Activated CD4-positive, alpha-beta memory T cell treated with anti-CD3 and anti-CD28 coated beads for 36 hours (primary cell): ENCODE measurements around the gene SWAP70. TPM values are rescaled to one million over a fixed set of nuclear protein-coding genes. Genes with fewer than 3 reads are reported as not detected.

Experiments
- CTCF ChIA-PET: fragments of 350-600 bp; sonication (Branson Sonifier 250); formaldehyde crosslinking; loops from one replicate; lab custom pipeline; 2021; ENCODE audit warnings: antibody characterized with exemption, inconsistent platforms; lab: Charles Lee
- POLR2A ChIA-PET: fragments of 350-600 bp; sonication (Branson Sonifier 250); formaldehyde crosslinking; loops from one replicate; lab custom pipeline; 2021; ENCODE audit warnings: antibody characterized with exemption; lab: Charles Lee
- DNase-seq: peaks from one replicate; pipeline ENCODE4 v3.0.0-alpha.2; 2020
- H3K27ac Mint-ChIP-seq: one replicate; pipeline ENCODE4 v1.8.0; 2021; ENCODE audit warnings: mixed read lengths
- H3K27me3 Mint-ChIP-seq: one replicate; pipeline ENCODE4 v1.8.0; 2021; ENCODE audit warnings: mixed read lengths
- H3K36me3 Mint-ChIP-seq: one replicate; pipeline ENCODE4 v1.8.0; 2021; ENCODE audit warnings: mixed read lengths
- H3K4me1 Mint-ChIP-seq: one replicate; pipeline ENCODE4 v1.8.0; 2021; ENCODE audit warnings: low read depth, mixed read lengths
- H3K4me3 Mint-ChIP-seq: one replicate; pipeline ENCODE4 v1.8.0; 2021; ENCODE audit warnings: mild to moderate bottlenecking, mixed read lengths
- H3K9me3 Mint-ChIP-seq: one replicate; pipeline ENCODE4 v1.8.0; 2021; ENCODE audit warnings: mixed read lengths
- intact Hi-C: fragments of 100-400 bp; cut with micrococcal nuclease; formaldehyde crosslinking; loops from one replicate; pipeline ENCODE4 v1.15.1; 2023
- total RNA-seq, 2 experiments: library from RNA; stranded (reverse); gene quantifications; one replicate each; pipeline ENCODE4 v1.2.3, GENCODE V29; 2021

Gene SWAP70
- total RNA-seq, 2 experiments from 2014 or later = 7.7 to 8.6 TPM

GRCh38 chr11:9626496-9627394, 37.1 kb upstream of the SWAP70 start:
- intact Hi-C loops = no loop called here
- CTCF ChIA-PET = no interaction called here
- POLR2A ChIA-PET = no interaction called here
- H3K27ac Mint-ChIP-seq = no peak overlapping the region
- no peaks in the 10 kb centered on the region for H3K4me1 Mint-ChIP-seq
- DNase-seq = no peak
- H3K27me3 Mint-ChIP-seq = no peaks in the 10 kb centered on the region
- no peak overlapping the region for H3K4me3 Mint-ChIP-seq
- no peaks in the 10 kb centered on the region for H3K36me3 Mint-ChIP-seq
- H3K9me3 Mint-ChIP-seq = no peaks in the 10 kb centered on the region

- Mint-ChIP-seq H3K4me3 (no peak overlapping the region), H3K27ac (no peak overlapping the region), H3K9me3 (peaks cover 8% of the 10 kb centered on the region), H3K27me3 (no peaks in the 10 kb centered on the region), H3K4me1 (no peaks in the 10 kb centered on the region), H3K36me3 (no peaks in the 10 kb centered on the region)
- intact Hi-C loops = no loop called here
- DNase-seq = no peak
- ChIA-PET POLR2A (no interaction called here), CTCF (interaction anchor here (0.5 to 0.7 kb wide), 2 partner anchors 16 to 167 kb away, joined by 3 read pairs; no protein-coding TSS in a partner anchor)
Measured at GRCh38 chr11:9629064-9629463, 34.8 kb upstream of the SWAP70 start.

DNA sequence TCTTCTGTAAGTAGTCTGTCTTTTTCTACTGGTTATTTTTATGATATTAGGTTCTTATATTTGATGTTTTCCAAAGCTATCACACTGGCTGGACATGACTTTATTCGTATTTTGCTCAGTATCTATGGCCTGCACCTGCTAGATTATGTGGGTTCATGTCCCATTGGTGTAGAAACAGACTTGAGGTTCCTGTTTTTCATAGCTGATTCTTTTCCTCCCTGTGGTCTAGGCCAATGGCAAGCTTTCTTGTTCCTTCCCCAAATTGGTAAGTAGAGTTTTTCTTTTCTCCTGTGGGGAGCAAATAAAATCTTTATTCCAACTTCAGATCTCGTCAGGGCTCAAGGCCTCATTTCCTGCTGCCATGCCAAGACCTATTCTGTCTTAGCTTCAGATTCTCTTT, 30.2 kb upstream of the SWAP70 start:
- CTCF ChIA-PET = interaction anchor here (1.1 kb wide), 1 partner anchor 21 kb away, joined by 3 read pairs; no protein-coding TSS in a partner anchor
- H3K4me3 Mint-ChIP-seq = no peak overlapping the region
- intact Hi-C loops = no loop called here

GRCh38 chr11:9636691-9637090, 27.2 kb upstream of the SWAP70 start:
- intact Hi-C loops = no loop called here
- Mint-ChIP-seq H3K4me1 (no peaks in the 10 kb centered on the region), H3K27me3 (no peaks in the 10 kb centered on the region), H3K4me3 (no peak overlapping the region), H3K36me3 (no peaks in the 10 kb centered on the region), H3K9me3 (peaks cover 9% of the 10 kb centered on the region), H3K27ac (no peak overlapping the region)
- ChIA-PET POLR2A (no interaction called here), CTCF (interaction anchor here (0.6 to 1.3 kb wide), 2 partner anchors 26 to 102 kb away, joined by 3 read pairs; no protein-coding TSS in a partner anchor)
- no peak for DNase-seq

More for the DNA sequence above, 30.2 kb upstream of the SWAP70 start:
- POLR2A ChIA-PET = no interaction called here
- Mint-ChIP-seq H3K27ac (no peak overlapping the region), H3K4me1 (no peaks in the 10 kb centered on the region), H3K27me3 (no peaks in the 10 kb centered on the region), H3K9me3 (peaks cover 9% of the 10 kb centered on the region), H3K36me3 (no peaks in the 10 kb centered on the region)
- DNase-seq = no peak

- intact Hi-C loops = no loop called here
- ChIA-PET CTCF (no interaction called here), POLR2A (no interaction called here)
- Mint-ChIP-seq H3K36me3 (no peaks in the 10 kb centered on the region), H3K9me3 (no peaks in the 10 kb centered on the region), H3K27me3 (no peaks in the 10 kb centered on the region), H3K4me3 (no peak overlapping the region), H3K27ac (no peak overlapping the region), H3K4me1 (no peaks in the 10 kb centered on the region)
- DNase-seq = no peak
Measured at GRCh38 chr11:9639099-9639498, 24.8 kb upstream of the SWAP70 start.

DNA sequence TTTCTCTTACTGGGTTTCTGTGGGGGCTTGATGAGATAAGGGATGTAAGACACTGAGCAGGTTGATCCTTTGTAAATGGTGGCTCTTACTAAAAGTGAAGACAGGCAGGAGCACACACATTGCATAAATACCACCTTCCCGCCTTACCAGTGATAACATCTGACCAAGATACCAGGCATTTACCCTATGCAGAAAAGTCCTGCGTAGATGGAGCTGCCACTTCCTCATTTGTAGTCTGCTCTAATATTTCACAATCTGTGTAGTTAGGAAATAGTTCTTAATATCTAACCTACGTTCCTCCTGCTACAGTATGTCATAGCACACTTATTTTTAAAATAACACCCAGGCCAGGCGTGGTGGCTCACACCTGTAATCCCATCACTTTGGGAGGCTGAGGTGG, 23.9 kb upstream of the SWAP70 start:
- H3K27me3 Mint-ChIP-seq = no peaks in the 10 kb centered on the region

DNA sequence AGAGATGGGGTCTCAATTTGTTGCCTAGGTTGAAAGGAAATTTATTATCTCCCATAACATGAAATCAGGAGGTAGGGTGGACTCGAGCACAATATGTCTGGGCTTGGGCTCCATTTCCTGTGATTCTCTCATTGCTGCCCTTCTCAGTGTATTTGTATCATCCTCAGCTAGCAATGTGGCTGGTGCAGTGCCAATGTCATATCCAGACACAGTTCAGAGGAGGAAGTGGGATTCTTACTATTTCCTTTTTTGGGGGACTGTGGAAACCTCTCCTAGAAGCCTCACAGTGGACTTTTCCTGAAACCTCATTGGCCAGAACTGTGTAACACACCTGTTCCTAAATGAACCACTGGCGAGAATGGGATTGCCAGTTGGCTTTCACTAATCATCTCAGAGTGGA, 21.0 kb upstream of the SWAP70 start:
- Mint-ChIP-seq H3K4me3 (no peak overlapping the region), H3K9me3 (peaks cover 3% of the 10 kb centered on the region), H3K4me1 (no peaks in the 10 kb centered on the region), H3K36me3 (no peaks in the 10 kb centered on the region), H3K27ac (no peak overlapping the region), H3K27me3 (no peaks in the 10 kb centered on the region)
- CTCF ChIA-PET = no interaction called here
- POLR2A ChIA-PET = no interaction called here
- intact Hi-C loops = no loop called here
- no peak for DNase-seq

More for the DNA sequence above, 23.9 kb upstream of the SWAP70 start:
- Mint-ChIP-seq H3K27ac (no peak overlapping the region), H3K4me1 (no peaks in the 10 kb centered on the region), H3K36me3 (no peaks in the 10 kb centered on the region), H3K9me3 (no peaks in the 10 kb centered on the region), H3K4me3 (no peak overlapping the region)
- intact Hi-C loops = no loop called here
- DNase-seq = no peak
- POLR2A ChIA-PET = no interaction called here
- CTCF ChIA-PET = interaction anchor here (1.1 kb wide), 1 partner anchor 105 kb away, joined by 4 read pairs; no protein-coding TSS in a partner anchor

GRCh38 chr11:9643751-9644150, 20.1 kb upstream of the SWAP70 start:
- H3K27me3 Mint-ChIP-seq = no peaks in the 10 kb centered on the region
- no peak overlapping the region for H3K27ac Mint-ChIP-seq
- H3K4me3 Mint-ChIP-seq = no peak overlapping the region
- POLR2A ChIA-PET = no interaction called here
- H3K4me1 Mint-ChIP-seq = no peaks in the 10 kb centered on the region
- H3K9me3 Mint-ChIP-seq = peaks cover 3% of the 10 kb centered on the region
- DNase-seq = no peak
- intact Hi-C loops = no loop called here
- H3K36me3 Mint-ChIP-seq = no peaks in the 10 kb centered on the region
- CTCF ChIA-PET = interaction anchor here (1.2 kb wide), 1 partner anchor 104 kb away, joined by 3 read pairs; no protein-coding TSS in a partner anchor

DNA sequence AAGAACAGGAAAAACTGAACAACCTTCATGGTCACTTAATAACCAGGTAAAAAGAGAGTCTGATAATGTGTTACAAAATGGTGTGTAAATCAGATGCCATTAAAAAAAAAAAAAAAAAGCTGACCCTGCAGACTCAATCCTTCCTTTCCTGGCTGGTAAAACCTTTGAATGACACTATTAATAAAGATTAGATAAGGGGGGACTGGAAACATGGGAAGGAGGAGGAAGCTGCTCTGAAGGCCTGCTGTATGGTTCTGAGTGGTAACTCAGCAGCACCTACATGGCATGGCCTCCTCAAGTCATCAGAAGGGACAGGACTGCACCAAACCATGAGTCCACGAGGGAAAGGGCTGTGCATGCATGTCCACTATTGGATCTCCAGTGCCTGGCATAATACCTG, 18.0 kb upstream of the SWAP70 start:
- peaks cover 3% of the 10 kb centered on the region for H3K9me3 Mint-ChIP-seq
- H3K4me3 Mint-ChIP-seq = no peak overlapping the region
- POLR2A ChIA-PET = no interaction called here
- H3K4me1 Mint-ChIP-seq = no peaks in the 10 kb centered on the region
- no peak for DNase-seq
- H3K36me3 Mint-ChIP-seq = no peaks in the 10 kb centered on the region
- no peak overlapping the region for H3K27ac Mint-ChIP-seq
- CTCF ChIA-PET = no interaction called here
- intact Hi-C loops = no loop called here
- no peaks in the 10 kb centered on the region for H3K27me3 Mint-ChIP-seq

DNA sequence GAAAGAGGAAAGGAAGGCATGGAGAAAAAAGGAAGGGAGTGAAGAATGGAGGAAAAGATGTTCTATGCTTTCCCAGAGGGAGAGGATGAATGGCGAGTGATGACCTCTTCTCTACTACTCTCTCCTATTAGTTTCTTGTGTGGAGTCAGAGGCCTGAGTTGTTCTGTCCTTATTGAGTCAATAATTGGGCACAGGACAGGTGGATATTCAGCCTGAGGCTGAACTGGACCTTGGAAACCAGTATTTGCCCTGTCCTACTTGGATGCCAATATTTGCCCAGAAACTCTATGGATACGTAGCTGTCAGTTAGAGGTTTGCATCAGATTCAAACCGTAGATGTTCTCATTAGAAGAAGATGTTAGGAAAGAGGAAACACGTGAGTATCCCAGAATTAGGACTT, 17.6 kb upstream of the SWAP70 start:
- Mint-ChIP-seq H3K4me3 (no peak overlapping the region), H3K9me3 (peaks cover 3% of the 10 kb centered on the region), H3K27me3 (no peaks in the 10 kb centered on the region), H3K27ac (no peak overlapping the region), H3K4me1 (no peaks in the 10 kb centered on the region), H3K36me3 (no peaks in the 10 kb centered on the region)
- no peak for DNase-seq
- ChIA-PET POLR2A (no interaction called here), CTCF (no interaction called here)
- intact Hi-C loops = no loop called here

DNA sequence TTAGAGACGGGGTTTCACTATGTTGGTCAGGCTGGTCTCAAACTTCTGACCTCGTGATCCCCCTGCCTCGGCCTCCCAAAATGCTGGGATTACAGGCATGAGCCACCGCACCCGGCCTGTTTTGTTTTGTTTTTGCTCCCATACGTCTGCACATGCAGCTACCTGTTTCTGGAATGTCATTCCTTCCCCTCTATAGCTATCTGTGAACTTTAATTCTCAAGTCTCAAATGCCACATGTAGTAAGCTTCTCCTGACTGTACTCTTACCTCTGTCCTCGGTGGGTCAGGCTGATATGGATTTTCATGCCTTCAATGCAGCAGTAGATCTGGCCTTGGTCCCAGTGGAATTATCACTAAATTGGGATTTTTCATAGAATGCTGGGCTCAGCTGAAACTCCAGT, 12.4 kb upstream of the SWAP70 start:
- intact Hi-C loops = no loop called here
- no peak overlapping the region for H3K4me3 Mint-ChIP-seq
- no peak for DNase-seq
- H3K36me3 Mint-ChIP-seq = no peaks in the 10 kb centered on the region
- ChIA-PET POLR2A (no interaction called here), CTCF (no interaction called here)
- no peaks in the 10 kb centered on the region for H3K4me1 Mint-ChIP-seq
- no peaks in the 10 kb centered on the region for H3K27me3 Mint-ChIP-seq
- H3K27ac Mint-ChIP-seq = no peak overlapping the region
- H3K9me3 Mint-ChIP-seq = peaks cover 3% of the 10 kb centered on the region

DNA sequence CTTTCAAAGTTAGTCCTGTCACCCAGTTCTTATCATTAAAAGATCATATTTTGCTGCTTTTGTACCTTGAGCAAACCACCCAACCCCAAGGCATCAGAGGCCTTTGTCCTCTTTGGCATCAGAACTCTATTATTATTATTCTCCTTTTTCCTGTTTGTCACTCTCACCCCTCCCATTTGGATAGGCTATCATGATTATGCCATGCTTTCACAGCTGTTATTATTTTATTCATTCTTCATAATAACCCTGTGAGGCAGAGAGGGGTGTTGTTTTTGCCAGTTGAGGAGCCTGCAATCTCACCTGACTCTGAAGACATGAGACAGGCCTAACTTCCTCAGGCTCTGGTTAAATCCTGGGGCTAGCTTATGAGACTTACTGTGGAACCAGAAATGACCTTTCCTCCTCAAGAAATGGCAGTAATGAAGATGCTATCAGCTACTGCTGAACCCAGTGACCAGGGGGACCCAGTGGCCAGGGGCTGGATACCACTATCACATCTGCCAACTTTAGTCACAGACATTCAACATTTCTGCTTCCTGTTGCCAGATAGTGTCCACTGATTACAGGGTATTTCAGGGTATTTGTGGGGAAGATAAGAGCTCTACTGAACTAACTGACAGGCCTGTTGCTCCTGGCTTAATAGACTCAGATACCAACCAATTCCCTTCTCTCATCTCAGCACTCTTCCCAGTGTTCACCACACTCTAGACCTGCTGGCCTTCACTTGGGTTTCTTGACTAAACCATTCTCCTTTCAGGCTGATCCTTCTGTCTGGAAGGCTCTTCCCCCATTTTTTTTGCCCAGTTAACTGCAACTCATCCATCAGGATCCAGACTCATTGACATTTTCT, 11.8 kb upstream of the SWAP70 start:
- intact Hi-C loops = no loop called here
- H3K27me3 Mint-ChIP-seq = no peaks in the 10 kb centered on the region
- H3K4me1 Mint-ChIP-seq = no peaks in the 10 kb centered on the region
- H3K4me3 Mint-ChIP-seq = no peak overlapping the region
- POLR2A ChIA-PET = no interaction called here
- H3K36me3 Mint-ChIP-seq = no peaks in the 10 kb centered on the region
- CTCF ChIA-PET = no interaction called here
- H3K27ac Mint-ChIP-seq = no peak overlapping the region
- DNase-seq = no peak
- peaks cover 3% of the 10 kb centered on the region for H3K9me3 Mint-ChIP-seq
